Nephron (organoid): ENCODE measurements around the gene SPAG4.

Experiments used
- H3K27ac Mint-ChIP-seq, 3 experiments: 2 replicates each; pipeline ENCODE4 v1.8.0; 2020; ENCODE audit warnings: mixed read lengths in 3 of 3, mild to moderate bottlenecking in 2 of 3, moderate library complexity in 1 of 3
- H3K27me3 Mint-ChIP-seq: 2 replicates; pipeline ENCODE4 v1.8.0; 2021; ENCODE audit warnings: low read depth, mild to moderate bottlenecking, moderate library complexity, mixed read lengths
- H3K36me3 Mint-ChIP-seq: 2 replicates; pipeline ENCODE4 v1.8.0; 2020; ENCODE audit warnings: low read depth, mixed read lengths
- H3K4me1 Mint-ChIP-seq: 2 replicates; pipeline ENCODE4 v1.8.0; 2020; ENCODE audit warnings: mixed read lengths
- H3K4me3 Mint-ChIP-seq, 3 experiments: 2 replicates each; pipeline ENCODE4 v1.8.0; 2020; ENCODE audit warnings: mild to moderate bottlenecking in 3 of 3, mixed read lengths in 3 of 3, moderate library complexity in 2 of 3
- H3K9me3 Mint-ChIP-seq: 2 replicates; pipeline ENCODE4 v1.8.0; 2020; ENCODE audit warnings: mixed read lengths
- CTCF ChIP-seq, 3 experiments: fragments of 200-600 bp; sonication (generic); IDR thresholded peaks; one replicate each; pipeline ENCODE4 v1.5.0; 2021; ENCODE audit warnings: antibody characterized with exemption in 3 of 3; ENCODE audit not compliant: unreplicated experiment in 3 of 3

Gene SPAG4

GRCh38 chr20:35664466-35665206, 49.0 kb downstream of the SPAG4 start, which contains the start of the genes CPNE1 and RBM12:
TSS of gene CPNE1 (minus strand) at chr20:35664900. CDS start at chr20:35632923, 31,977 bp downstream.
TSS of gene RBM12 (minus strand) at chr20:35664900. CDS start at chr20:35655322, 9,578 bp downstream.
- Mint-ChIP-seq H3K27ac (peak within 1 kb of the TSS; percentile 96 to 100 (median 99)), H3K36me3 (peaks cover 17% of the 10 kb centered on the region), H3K4me1 (peaks cover 44% of the 10 kb centered on the region), H3K9me3 (no peaks in the 10 kb centered on the region), H3K27me3 (peaks cover 3% of the 10 kb centered on the region), H3K4me3 (peak within 1 kb of the TSS; percentile 95 to 100 (median 97))
- TF ChIP-seq CTCF (IDR thresholded peaks at IDR 0.05; ENCODE audit: unreplicated experiment in 3 of 3) = no peak

GRCh38 chr20:35665949-35666288, 50.3 kb downstream of the SPAG4 start:
- H3K4me3 Mint-ChIP-seq = peak overlapping the region in 2 of 3 experiments; percentile 32 to 51
- peaks cover 33% of the 10 kb centered on the region for H3K4me1 Mint-ChIP-seq
- peak overlapping the region in 1 of 3 experiments; percentile 28 for H3K27ac Mint-ChIP-seq
- H3K9me3 Mint-ChIP-seq = no peaks in the 10 kb centered on the region
- peaks cover 30% of the 10 kb centered on the region for H3K36me3 Mint-ChIP-seq
- TF ChIP-seq CTCF (IDR thresholded peaks at IDR 0.05; ENCODE audit: unreplicated experiment in 3 of 3) = no peak
- peaks cover 3% of the 10 kb centered on the region for H3K27me3 Mint-ChIP-seq

- H3K4me1 Mint-ChIP-seq = peaks cover 4% of the 10 kb centered on the region
- no peaks in the 10 kb centered on the region for H3K9me3 Mint-ChIP-seq
- no peak overlapping the region for H3K4me3 Mint-ChIP-seq
- no peak for TF ChIP-seq CTCF (IDR thresholded peaks at IDR 0.05; ENCODE audit: unreplicated experiment in 3 of 3)
- peaks cover 2% of the 10 kb centered on the region for H3K27me3 Mint-ChIP-seq
- H3K27ac Mint-ChIP-seq = no peak overlapping the region
- peaks cover 42% of the 10 kb centered on the region for H3K36me3 Mint-ChIP-seq
Observed at GRCh38 chr20:35669221-35669620, 53.6 kb downstream of the SPAG4 start.

- Mint-ChIP-seq H3K9me3 (no peaks in the 10 kb centered on the region), H3K36me3 (peaks cover 42% of the 10 kb centered on the region), H3K27me3 (no peaks in the 10 kb centered on the region), H3K4me3 (no peak overlapping the region), H3K4me1 (peaks cover 4% of the 10 kb centered on the region), H3K27ac (no peak overlapping the region)
- no peak for TF ChIP-seq CTCF (IDR thresholded peaks at IDR 0.05; ENCODE audit: unreplicated experiment in 3 of 3)
Observed at GRCh38 chr20:35669681-35670080, 54.1 kb downstream of the SPAG4 start.
